ENCODE measurements around the gene FBXO42.

FBXO42 gene

DNA sequence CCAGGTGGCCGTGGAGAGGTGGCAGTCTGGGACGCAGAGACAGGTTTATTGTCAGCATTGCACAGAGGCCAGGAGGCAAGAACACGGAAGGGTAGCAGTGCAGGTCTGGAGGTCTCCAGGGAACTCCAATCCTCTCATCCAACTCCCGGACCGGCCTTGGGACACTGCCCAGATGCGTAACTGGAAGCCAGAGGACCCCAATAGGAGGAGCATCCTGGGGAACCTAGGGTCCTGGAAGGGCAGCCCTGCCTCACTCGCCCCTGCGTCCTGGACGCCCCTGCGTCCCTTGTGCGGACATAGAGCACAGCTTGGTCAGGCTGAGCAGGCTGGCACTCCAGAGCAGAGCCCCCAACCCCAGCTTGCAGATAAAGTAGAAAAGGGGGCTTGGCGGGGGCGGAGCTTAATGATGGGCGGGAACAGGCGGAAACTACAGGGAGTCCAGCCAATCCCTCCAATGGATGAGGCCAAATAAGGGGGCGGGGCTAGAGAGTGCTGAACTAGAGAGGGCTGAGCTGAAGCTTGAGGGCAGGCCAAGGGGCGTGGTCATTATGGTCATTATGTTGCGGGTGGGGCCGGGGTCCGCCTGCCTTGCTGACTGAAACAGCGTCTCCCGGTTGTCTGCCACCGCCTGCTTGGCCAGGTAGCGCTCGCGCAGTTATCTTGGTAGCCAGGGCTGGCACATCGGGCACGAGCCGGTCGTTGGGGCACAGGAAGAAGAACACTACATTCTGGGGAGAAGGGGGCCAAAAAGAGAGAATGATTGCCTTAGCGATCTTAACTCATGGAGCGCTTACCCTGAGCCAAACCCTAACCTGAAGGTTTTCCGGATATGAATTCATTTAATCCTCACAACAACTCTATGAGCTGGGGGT is 136.2 kb downstream of the FBXO42 start:
- TF ChIP-seq RAD21 (IDR thresholded peaks at IDR 0.05; ENCODE audit: low read depth) (no peak), ZBTB7A (IDR thresholded peaks at IDR 0.05; ENCODE audit: low read depth) (peak; percentile 91), CREB1 (IDR thresholded peaks at IDR 0.05; ENCODE audit: low read depth) (no peak), CEBPB (IDR thresholded peaks at IDR 0.05) (no peak), YY1 (IDR thresholded peaks at IDR 0.05; ENCODE audit: low read depth) (no peak), TCF12 (IDR thresholded peaks at IDR 0.05; ENCODE audit: low read depth) (no peak)

DNA sequence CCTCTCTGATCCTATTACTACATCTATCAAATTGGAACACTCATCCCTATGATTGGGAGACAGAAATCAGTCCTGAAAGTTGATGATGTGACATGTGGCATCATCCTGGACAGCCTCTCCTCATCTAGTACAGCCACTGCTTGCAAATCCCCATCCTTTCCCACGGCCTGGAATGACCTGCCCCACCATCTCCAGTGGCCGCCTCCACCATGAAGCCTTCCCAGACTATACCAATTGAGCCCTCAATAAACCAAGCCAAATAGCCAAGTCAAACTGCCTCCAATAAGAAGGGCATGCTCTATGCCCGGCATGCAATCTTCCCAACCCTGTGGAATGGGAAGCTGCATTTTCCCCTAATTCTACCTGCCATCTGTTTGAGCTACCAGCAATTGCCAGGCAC is 139.3 kb downstream of the FBXO42 start:
- TF ChIP-seq, protein P1, sequence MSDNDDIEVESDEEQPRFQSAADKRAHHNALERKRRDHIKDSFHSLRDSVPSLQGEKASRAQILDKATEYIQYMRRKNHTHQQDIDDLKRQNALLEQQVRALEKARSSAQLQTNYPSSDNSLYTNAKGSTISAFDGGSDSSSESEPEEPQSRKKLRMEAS (IDR thresholded peaks at IDR 0.05): no peak
- no peak for TF ChIP-seq TEAD4 (IDR thresholded peaks at IDR 0.05)
- TF ChIP-seq TCF12 (IDR thresholded peaks at IDR 0.05; ENCODE audit: low read depth): no peak

DNA sequence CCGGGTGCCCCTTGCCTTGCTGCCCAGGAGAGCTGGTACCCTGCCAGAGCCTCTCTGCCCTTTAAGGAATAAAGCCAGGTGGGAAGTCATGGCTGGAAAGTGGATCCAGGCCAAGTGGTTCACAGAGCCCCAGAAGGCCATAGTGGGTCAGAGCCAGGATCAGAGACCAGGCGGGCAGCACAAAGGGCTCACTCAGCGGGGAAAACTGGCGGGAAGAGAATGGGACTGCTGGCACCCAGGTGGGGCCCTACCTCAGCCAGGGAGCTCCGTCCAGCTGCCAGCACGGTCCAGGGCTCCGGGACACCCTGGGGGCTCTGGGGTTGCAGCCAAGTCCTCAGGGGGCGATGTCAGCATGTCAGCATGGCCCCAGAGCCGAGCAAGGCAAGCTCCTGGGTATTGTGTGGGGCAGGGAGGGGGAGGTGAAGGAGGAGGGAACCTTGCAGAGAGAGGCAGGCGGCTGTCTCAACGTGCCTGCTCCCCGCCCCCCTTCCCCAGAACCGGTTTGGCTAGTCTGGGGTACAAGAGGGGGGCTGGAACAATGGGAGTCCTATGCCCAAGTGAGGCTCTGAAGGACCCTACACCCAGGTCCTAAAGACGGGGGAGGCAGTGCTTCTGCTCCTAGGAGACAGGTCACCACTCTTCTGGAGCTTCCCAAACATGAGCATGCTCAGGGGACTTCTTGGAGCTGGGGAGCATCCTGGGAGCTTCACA is 139.9 kb downstream of the FBXO42 start, which contains the start of gene ARHGEF19:
Gene ARHGEF19 (minus strand): TSS at position 402 of the 711 bp plus-strand sequence. CDS start 3,598 bp downstream, outside the sequence.
- TF ChIP-seq TAF1 (IDR thresholded peaks at IDR 0.05; ENCODE audit: low read depth) (peak; percentile 29; the same call in 1 of the 2 replicates), USF1 (IDR thresholded peaks at IDR 0.05) (peak; percentile 31; the same call in 1 of the 2 replicates), RAD21 (IDR thresholded peaks at IDR 0.05; ENCODE audit: low read depth) (peak; percentile 14; the same call in 1 of the 2 replicates), CEBPB (IDR thresholded peaks at IDR 0.05) (peak; percentile 17; the same call in 1 of the 2 replicates), EGR1 (IDR thresholded peaks at IDR 0.05) (no peak), CREB1 (IDR thresholded peaks at IDR 0.05; ENCODE audit: low read depth) (0 out of 2 replicates have a peak, but pooled peaks have one; percentile 30), TCF12 (IDR thresholded peaks at IDR 0.05; ENCODE audit: low read depth) (peak; percentile 99), FOXM1 (IDR thresholded peaks at IDR 0.05; ENCODE audit: borderline replicate concordance, low read depth) (peak; percentile 85), NFIC (IDR thresholded peaks at IDR 0.05) (peak; percentile 99), REST (IDR thresholded peaks at IDR 0.05; ENCODE audit: low read depth) (no peak; the same call in 1 of the 2 replicates), YY1 (IDR thresholded peaks at IDR 0.05; ENCODE audit: low read depth) (peak; percentile 56; the same call in 1 of the 2 replicates), EP300 (IDR thresholded peaks at IDR 0.05; ENCODE audit: borderline replicate concordance) (peak; percentile 94), ZBTB7A (IDR thresholded peaks at IDR 0.05; ENCODE audit: low read depth) (0 out of 2 replicates have a peak, but pooled peaks have one; percentile 55), TEAD4 (IDR thresholded peaks at IDR 0.05) (peak; percentile 86)
- TF ChIP-seq, protein P1 (IDR thresholded peaks at IDR 0.05): peak; percentile 87

DNA sequence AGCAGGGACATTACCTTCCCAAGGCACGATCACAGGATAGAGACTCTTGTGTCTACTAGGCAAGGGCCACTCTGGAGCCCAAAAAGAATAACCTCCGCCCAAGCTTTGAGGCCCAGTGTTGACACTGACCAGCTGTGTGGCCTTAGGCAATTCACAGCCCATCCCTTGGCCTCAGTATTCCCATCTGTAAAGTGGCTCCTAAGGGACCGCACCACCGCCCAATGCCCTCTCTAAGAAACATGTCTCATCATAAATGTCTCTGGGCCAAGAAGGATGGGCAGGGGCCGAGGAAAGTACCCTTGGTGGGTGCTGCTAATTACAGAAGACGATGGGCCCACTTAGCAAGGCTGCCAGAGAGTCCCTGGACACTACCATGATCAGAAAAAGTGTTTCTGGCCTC is 140.5 kb downstream of the FBXO42 start:
- no peak for TF ChIP-seq USF1 (IDR thresholded peaks at IDR 0.05)
- no peak for TF ChIP-seq CREB1 (IDR thresholded peaks at IDR 0.05; ENCODE audit: low read depth)

DNA sequence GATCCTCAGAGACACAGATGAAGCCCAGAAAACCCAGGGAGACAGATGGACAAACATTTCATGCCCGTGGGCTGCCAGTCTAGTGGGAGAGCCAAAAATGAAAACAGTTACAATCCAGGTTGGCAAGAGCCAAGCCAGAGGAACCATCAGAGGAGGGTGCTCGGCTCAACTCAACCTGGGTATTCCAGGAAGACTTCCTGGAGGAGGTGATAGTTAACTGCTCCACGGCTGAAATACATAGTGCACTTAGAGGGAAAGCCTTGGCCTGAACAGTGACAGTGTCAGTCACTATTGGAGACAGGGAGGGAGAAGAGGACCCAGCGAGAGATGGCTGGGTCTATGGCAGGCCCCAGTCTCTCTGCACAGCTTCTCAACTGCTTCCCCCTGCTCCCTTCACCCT is 141.7 kb downstream of the FBXO42 start:
- no peak for TF ChIP-seq ZBTB7A (IDR thresholded peaks at IDR 0.05; ENCODE audit: low read depth)
- TF ChIP-seq, protein P1 (IDR thresholded peaks at IDR 0.05): no peak

DNA sequence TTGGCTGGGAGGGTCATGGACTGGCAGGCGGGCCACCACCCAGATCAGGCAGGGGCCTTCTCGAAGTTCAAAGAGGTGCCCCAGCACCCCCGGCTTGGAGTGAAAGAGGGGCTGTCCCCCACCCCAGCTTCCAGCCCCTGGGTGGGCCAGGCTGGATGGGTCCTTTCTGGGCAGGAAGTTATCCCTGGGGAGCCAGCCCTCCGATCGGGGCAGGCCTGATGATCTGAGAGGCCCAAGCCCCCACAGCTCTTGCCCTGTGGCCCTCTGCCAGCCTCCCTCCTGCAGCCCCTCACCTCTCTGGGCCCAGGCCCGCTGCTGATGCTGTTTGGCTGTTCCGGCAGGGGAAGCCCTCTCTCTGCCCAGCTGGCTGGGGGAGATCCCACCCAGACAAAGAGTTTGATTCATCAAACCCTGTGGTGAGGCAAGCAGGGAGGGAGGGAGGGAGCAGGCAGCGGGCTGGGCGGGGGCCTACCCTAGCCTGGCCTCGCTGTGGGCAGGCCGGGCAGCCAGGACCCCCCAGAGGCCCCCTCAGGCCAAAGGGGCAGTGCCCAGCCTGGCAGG is 142.4 kb downstream of the FBXO42 start:
- TF ChIP-seq USF1 (IDR thresholded peaks at IDR 0.05): no peak
- TF ChIP-seq CEBPB (IDR thresholded peaks at IDR 0.05): no peak
- no peak for TF ChIP-seq EP300 (IDR thresholded peaks at IDR 0.05; ENCODE audit: borderline replicate concordance)

Data from Ishikawa (cell line).